IMR-90 (cell line): ENCODE results near the gene MC5R. TPM values are rescaled to one million over a fixed set of nuclear protein-coding genes. Genes with fewer than 3 reads are reported as not detected.

Experiments used
- ATAC-seq: fragments of 200-7000 bp; cut with Tn5 transposase; 2 replicates; pipeline ENCODE4 v1.9.1; 2020; ENCODE audit warnings: low read depth, mild to moderate bottlenecking, moderate library complexity
- BruUV-seq: library from RNA; stranded (reverse); fragments of 400-500 nt; replicated peaks from 2 replicates; lab custom pipeline; 2021; lab: Mats Ljungman, UMichigan
- CTCF ChIA-PET: fragments of 300-600 bp; formaldehyde crosslinking; extraction: SDS; loops from one replicate; lab custom pipeline; 2021; ENCODE audit warnings: antibody characterized with exemption; lab: Yijun Ruan, JAX
- POLR2A ChIA-PET: fragments of 300-600 bp; sonication (Branson Sonifier 250); formaldehyde crosslinking; loops from one replicate; lab custom pipeline; 2022; ENCODE audit warnings: antibody characterized with exemption; ENCODE audit not compliant: unreplicated experiment; lab: Charles Lee
- DNase-seq: peaks from one replicate; pipeline ENCODE4 v3.0.0; 2013
- H2AFZ ChIP-seq: replicated peaks from 2 replicates; pipeline ENCODE3; 2013; ENCODE audit warnings: low read length, mild to moderate bottlenecking; ENCODE audit not compliant: poor library complexity
- H2AK5ac ChIP-seq: 2 replicates; pipeline ENCODE4 v1.6.1; 2013; ENCODE audit warnings: low read depth, low read length, inconsistent platforms
- H2AK9ac ChIP-seq: replicated peaks from 2 replicates; pipeline ENCODE3; 2013; ENCODE audit warnings: mild to moderate bottlenecking, low read depth, low read length, moderate library complexity; ENCODE audit not compliant: poor library complexity
- H2BK120ac ChIP-seq: 2 replicates; pipeline ENCODE4 v1.6.1; 2013; ENCODE audit warnings: low read depth, low read length, inconsistent platforms
- H2BK15ac ChIP-seq: 3 replicates; pipeline ENCODE4 v1.6.1; 2013; ENCODE audit warnings: low read depth, low read length, inconsistent platforms
- H2BK20ac ChIP-seq: 2 replicates; pipeline ENCODE4 v1.6.1; 2013; ENCODE audit warnings: low read depth, mild to moderate bottlenecking, inconsistent platforms, low read length, moderate library complexity
- H2BK5ac ChIP-seq: 2 replicates; pipeline ENCODE4 v1.6.1; 2013; ENCODE audit warnings: mild to moderate bottlenecking, low read depth, low read length, inconsistent platforms; ENCODE audit not compliant: poor library complexity, severe bottlenecking
- H3K14ac ChIP-seq: replicated peaks from 2 replicates; pipeline ENCODE4 v1.6.1; 2013; ENCODE audit warnings: low read depth, low read length, inconsistent platforms
- H3K18ac ChIP-seq: 2 replicates; pipeline ENCODE4 v1.6.1; 2013; ENCODE audit warnings: low read depth, low read length, control low read depth
- H3K23ac ChIP-seq: 2 replicates; pipeline ENCODE4 v1.6.1; 2013; ENCODE audit warnings: low read depth, low read length, inconsistent platforms
- H3K27ac ChIP-seq: 2 replicates; pipeline ENCODE4 v1.5.1; 2013; ENCODE audit warnings: mild to moderate bottlenecking, control low read depth, low read length; ENCODE audit not compliant: insufficient read depth
- H3K27me3 ChIP-seq: 2 replicates; pipeline ENCODE4 v1.6.1; 2013; ENCODE audit warnings: low read length; ENCODE audit not compliant: control insufficient read depth, insufficient read depth
- H3K36me3 ChIP-seq: 2 replicates; pipeline ENCODE4 v1.6.1; 2013; ENCODE audit warnings: low read length, mixed read lengths; ENCODE audit not compliant: control insufficient read depth, insufficient read depth
- H3K4ac ChIP-seq: 2 replicates; pipeline ENCODE4 v1.6.1; 2013; ENCODE audit warnings: low read depth, low read length, inconsistent platforms
- H3K4me1 ChIP-seq: 2 replicates; pipeline ENCODE4 v1.6.1; 2013; ENCODE audit warnings: low read length, mixed read lengths; ENCODE audit not compliant: control insufficient read depth, insufficient read depth
- H3K4me2 ChIP-seq: 2 replicates; pipeline ENCODE4 v1.6.1; 2013; ENCODE audit warnings: low read depth, mild to moderate bottlenecking, control low read depth, low read length, moderate library complexity
- H3K4me3 ChIP-seq: 2 replicates; pipeline ENCODE4 v1.5.1; 2013; ENCODE audit warnings: low read depth, mild to moderate bottlenecking, control low read depth, low read length, moderate library complexity; ENCODE audit not compliant: insufficient read depth
- H3K56ac ChIP-seq: 2 replicates; pipeline ENCODE4 v1.6.1; 2013; ENCODE audit warnings: low read length, inconsistent platforms; ENCODE audit not compliant: insufficient read depth; ENCODE audit errors: extremely low read depth
- H3K79me1 ChIP-seq, 2 experiments: 2 replicates each; pipeline ENCODE4 v1.6.1; 2013; ENCODE audit warnings: low read length in 2 of 2, inconsistent platforms in 1 of 2, low read depth in 1 of 2
- H3K9ac ChIP-seq: 2 replicates; pipeline ENCODE4 v1.6.1; 2013; ENCODE audit warnings: low read depth, low read length, control low read depth
- H3K9me1 ChIP-seq: 2 replicates; pipeline ENCODE4 v1.6.1; 2013; ENCODE audit warnings: low read length, inconsistent platforms; ENCODE audit not compliant: insufficient read depth
- H3K9me3 ChIP-seq: 2 replicates; pipeline ENCODE4 v1.6.1; 2013; ENCODE audit warnings: low read length; ENCODE audit not compliant: control insufficient read depth, insufficient read depth
- H4K20me1 ChIP-seq: 2 replicates; pipeline ENCODE4 v1.6.1; 2013; ENCODE audit warnings: low read length, inconsistent platforms; ENCODE audit not compliant: insufficient read depth
- H4K5ac ChIP-seq: 2 replicates; pipeline ENCODE4 v1.6.1; 2013; ENCODE audit warnings: mild to moderate bottlenecking, low read depth, low read length, control low read depth
- H4K8ac ChIP-seq, 2 experiments: 2 replicates each; pipeline ENCODE4 v1.6.1; 2013; ENCODE audit warnings: low read depth in 2 of 2, low read length in 2 of 2, control low read depth in 1 of 2, inconsistent platforms in 1 of 2
- H4K91ac ChIP-seq: 2 replicates; pipeline ENCODE4 v1.6.1; 2013; ENCODE audit warnings: low read depth, low read length, inconsistent platforms; ENCODE audit not compliant: insufficient read depth
- BHLHE40 ChIP-seq: fragments of 150-350 bp; IDR thresholded peaks from 2 replicates; pipeline ENCODE4 v1.6.1; 2016; ENCODE audit warnings: mild to moderate bottlenecking, low read depth, low read length
- CEBPB ChIP-seq: IDR thresholded peaks from 2 replicates; pipeline ENCODE4 v1.6.1; 2012; ENCODE audit warnings: low read depth, low read length, improper control_type of control experiment
- CHD1 ChIP-seq: IDR thresholded peaks from 2 replicates; pipeline ENCODE4 v1.6.1; 2012; ENCODE audit warnings: low read depth, low read length, improper control_type of control experiment
- MAFK ChIP-seq: IDR thresholded peaks from 2 replicates; pipeline ENCODE4 v1.6.1; 2012; ENCODE audit warnings: low read depth, low read length, improper control_type of control experiment
- MAZ ChIP-seq: IDR thresholded peaks from 2 replicates; pipeline ENCODE4 v1.6.1; 2012; ENCODE audit warnings: low read depth, mild to moderate bottlenecking, low read length, improper control_type of control experiment, moderate library complexity, borderline replicate concordance
- MXI1 ChIP-seq: IDR thresholded peaks from 2 replicates; pipeline ENCODE4 v1.6.1; 2012; ENCODE audit warnings: low read depth, mild to moderate bottlenecking, low read length, moderate library complexity, borderline replicate concordance
- POLR2A ChIP-seq: IDR thresholded peaks from 2 replicates; pipeline ENCODE4 v1.6.1; 2012; ENCODE audit warnings: mild to moderate bottlenecking, low read depth, low read length
- RAD21 ChIP-seq: IDR thresholded peaks from 2 replicates; pipeline ENCODE4 v1.6.1; 2012; ENCODE audit warnings: low read length, improper control_type of control experiment
- RCOR1 ChIP-seq: IDR thresholded peaks from 2 replicates; pipeline ENCODE4 v1.6.1; 2012; ENCODE audit warnings: mild to moderate bottlenecking, low read length, improper control_type of control experiment; ENCODE audit not compliant: insufficient replicate concordance
- RFX5 ChIP-seq: IDR thresholded peaks from 2 replicates; pipeline ENCODE4 v1.8.0; 2012; ENCODE audit warnings: low read depth, mild to moderate bottlenecking, low read length, moderate library complexity
- SMC3 ChIP-seq: fragments of 150-350 bp; IDR thresholded peaks from 2 replicates; pipeline ENCODE4 v1.6.1; 2016; ENCODE audit warnings: low read depth, mild to moderate bottlenecking, antibody characterized with exemption, low read length, moderate library complexity
- WGBS, 2 experiments: methylation state at CpG; one replicate each; pipeline versions ENCODE4 v1.1.5 to v1.1.7; 2013; ENCODE audit warnings: missing lambda C conversion rate in 2 of 2; ENCODE audit not compliant: insufficient read length in 1 of 2; ENCODE audit errors: extremely low coverage in 2 of 2; 5-methylcytosine and 5-hydroxymethylcytosine counted together
- dilution Hi-C: fragments of 300-500 bp; cut with HindIII; formaldehyde crosslinking; loops from one replicate; pipeline ENCODE4 v1.14.3; 2018; ENCODE audit warnings: low sequenced_read_pairs; ENCODE audit not compliant: unreplicated experiment
- in situ Hi-C: fragments of 300-500 bp; cut with MboI; formaldehyde crosslinking; loops from 3 replicates; pipeline ENCODE4 v1.14.3; 2019; ENCODE audit warnings: low sequenced_read_pairs, inconsistent platforms, mixed read lengths
- intact Hi-C: fragments of 100-400 bp; cut with micrococcal nuclease; formaldehyde crosslinking; loops from 2 replicates; pipeline ENCODE4 v1.10.0; 2022
- polyA plus RNA-seq, 3 experiments: library from polyadenylated mRNA; depleted of rRNA; stranded (reverse); fragments of >200 nt; gene quantifications; 2 replicates each; pipeline ENCODE4 v1.2.3, GENCODE V29; 2012; ENCODE audit warnings: low replicate concordance in 1 of 3
- total RNA-seq: library from RNA; depleted of rRNA; stranded (reverse); fragments of >200 nt; gene quantifications from 2 replicates; pipeline ENCODE4 v1.2.3, GENCODE V29; 2012
- TF ChIP-seq, protein P1 (sequence below): fragments of 150-350 bp; IDR thresholded peaks from 2 replicates; pipeline ENCODE4 v1.6.1; 2017; ENCODE audit warnings: mild to moderate bottlenecking, antibody characterized with exemption, low read length, low read depth
- TF ChIP-seq, protein P2 (sequence below): conservative IDR thresholded peaks from 2 replicates; pipeline ENCODE4 v1.5.1; 2012; ENCODE audit warnings: mild to moderate bottlenecking, low read depth, low read length, improper control_type of control experiment

The MC5R gene
- total and polyA plus RNA-seq, 2 of the 4 experiments (the other 2 are of a cell fraction): not detected

DNA sequence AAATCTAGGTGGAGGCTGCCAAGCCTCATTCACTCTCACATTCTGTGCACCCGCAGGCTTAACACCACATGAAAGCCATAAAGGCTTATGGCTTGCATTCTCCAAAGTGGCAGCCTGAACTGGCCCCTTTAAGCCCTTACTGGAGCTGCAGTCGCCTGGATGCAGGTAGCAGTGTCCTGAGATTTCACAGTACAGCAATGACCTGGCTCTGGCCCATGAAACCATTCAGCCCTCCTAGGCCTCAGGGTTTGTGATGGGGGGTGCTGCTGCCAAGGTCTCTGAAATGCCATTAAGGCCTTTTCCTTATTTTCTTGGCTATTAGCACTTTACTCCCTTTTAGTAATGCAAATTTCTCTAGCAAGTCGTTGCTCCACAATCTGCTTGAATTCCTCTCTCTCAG lies 48.9 kb upstream of the MC5R start:
- H3K18ac ChIP-seq: no peak overlapping the region
- H4K8ac ChIP-seq: no peak overlapping the region
- in situ Hi-C loops: no loop called here
- H2BK20ac ChIP-seq: no peak overlapping the region
- ATAC-seq (no peak), DNase-seq (no peak)
- H3K27ac ChIP-seq: no peak overlapping the region
- no peak overlapping the region for H3K23ac ChIP-seq
- H3K79me1 ChIP-seq: no peaks in the 10 kb centered on the region
- no peak overlapping the region for H2BK5ac ChIP-seq
- BruUV-seq: no TSS peak
- H3K4ac ChIP-seq: no peak overlapping the region
- TF ChIP-seq, protein P1, sequence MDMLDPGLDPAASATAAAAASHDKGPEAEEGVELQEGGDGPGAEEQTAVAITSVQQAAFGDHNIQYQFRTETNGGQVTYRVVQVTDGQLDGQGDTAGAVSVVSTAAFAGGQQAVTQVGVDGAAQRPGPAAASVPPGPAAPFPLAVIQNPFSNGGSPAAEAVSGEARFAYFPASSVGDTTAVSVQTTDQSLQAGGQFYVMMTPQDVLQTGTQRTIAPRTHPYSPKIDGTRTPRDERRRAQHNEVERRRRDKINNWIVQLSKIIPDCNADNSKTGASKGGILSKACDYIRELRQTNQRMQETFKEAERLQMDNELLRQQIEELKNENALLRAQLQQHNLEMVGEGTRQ: no peak
- TF ChIP-seq MAFK (no peak), SMC3 (no peak), RCOR1 (no peak), RAD21 (no peak), RFX5 (no peak), CEBPB (no peak), CHD1 (no peak), MAZ (no peak), POLR2A (no peak), MXI1 (no peak), BHLHE40 (no peak)
- TF ChIP-seq, protein P2, sequence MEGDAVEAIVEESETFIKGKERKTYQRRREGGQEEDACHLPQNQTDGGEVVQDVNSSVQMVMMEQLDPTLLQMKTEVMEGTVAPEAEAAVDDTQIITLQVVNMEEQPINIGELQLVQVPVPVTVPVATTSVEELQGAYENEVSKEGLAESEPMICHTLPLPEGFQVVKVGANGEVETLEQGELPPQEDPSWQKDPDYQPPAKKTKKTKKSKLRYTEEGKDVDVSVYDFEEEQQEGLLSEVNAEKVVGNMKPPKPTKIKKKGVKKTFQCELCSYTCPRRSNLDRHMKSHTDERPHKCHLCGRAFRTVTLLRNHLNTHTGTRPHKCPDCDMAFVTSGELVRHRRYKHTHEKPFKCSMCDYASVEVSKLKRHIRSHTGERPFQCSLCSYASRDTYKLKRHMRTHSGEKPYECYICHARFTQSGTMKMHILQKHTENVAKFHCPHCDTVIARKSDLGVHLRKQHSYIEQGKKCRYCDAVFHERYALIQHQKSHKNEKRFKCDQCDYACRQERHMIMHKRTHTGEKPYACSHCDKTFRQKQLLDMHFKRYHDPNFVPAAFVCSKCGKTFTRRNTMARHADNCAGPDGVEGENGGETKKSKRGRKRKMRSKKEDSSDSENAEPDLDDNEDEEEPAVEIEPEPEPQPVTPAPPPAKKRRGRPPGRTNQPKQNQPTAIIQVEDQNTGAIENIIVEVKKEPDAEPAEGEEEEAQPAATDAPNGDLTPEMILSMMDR: no peak
- H3K4me3 ChIP-seq: no peak overlapping the region
- dilution Hi-C loops: no loop called here
- no peak overlapping the region for H2AK5ac ChIP-seq
- H3K56ac ChIP-seq: no peak overlapping the region
- POLR2A ChIA-PET: no interaction called here
- H4K5ac ChIP-seq: no peak overlapping the region
- H3K14ac ChIP-seq: no peak overlapping the region
- H4K91ac ChIP-seq: no peak overlapping the region
- no peaks in the 10 kb centered on the region for H3K9me3 ChIP-seq
- no CpG with 5 or more reads among the region's 3 CpGs for WGBS, 2 experiments
- H2BK120ac ChIP-seq: no peak overlapping the region
- H2BK15ac ChIP-seq: no peak overlapping the region
- CTCF ChIA-PET: no interaction called here
- H3K27me3 ChIP-seq: no peaks in the 10 kb centered on the region
- no peak overlapping the region for H3K4me2 ChIP-seq
- no peak overlapping the region for H3K9ac ChIP-seq
- H4K20me1 ChIP-seq: no peaks in the 10 kb centered on the region
- H3K9me1 ChIP-seq: no peaks in the 10 kb centered on the region
- intact Hi-C loops: no loop called here
- no peaks in the 10 kb centered on the region for H3K4me1 ChIP-seq
- no peak overlapping the region for H2AFZ ChIP-seq
- no peak overlapping the region for H2AK9ac ChIP-seq
- H3K36me3 ChIP-seq: no peaks in the 10 kb centered on the region
